MV-4-11 (cell line): ENCODE data around the gene DSG3.

Experiments used
- DNase-seq: peaks from one replicate; lab custom pipeline; 2025; lab: John Stamatoyannopoulos, UW

Gene DSG3

GRCh38 chr18:31432316-31432715 is 15.2 kb upstream of the DSG3 start:
- DNase-seq: no peak

- no peak for DNase-seq
These were observed 10.7 kb upstream of the DSG3 start for GRCh38 chr18:31436825-31437224.

DNA sequence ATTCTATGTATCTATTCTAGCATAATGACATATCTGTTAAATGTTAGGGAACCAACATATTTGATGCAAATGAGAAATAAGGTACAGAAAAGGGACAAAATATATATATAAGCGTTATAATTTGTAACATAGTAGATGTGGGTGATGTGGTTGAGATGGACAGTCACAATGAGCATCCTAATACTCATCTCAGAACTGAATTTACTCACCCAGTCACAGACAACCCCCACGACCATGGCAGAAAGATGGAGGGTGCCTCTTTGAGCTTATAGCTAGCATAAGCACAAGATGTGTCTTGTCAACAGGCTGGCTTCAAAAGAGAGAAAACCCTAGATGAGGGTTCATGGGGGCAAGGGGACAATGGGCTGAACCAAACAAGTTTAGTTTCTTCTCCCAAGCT is 9.1 kb upstream of the DSG3 start:
- DNase-seq: no peak

DNA sequence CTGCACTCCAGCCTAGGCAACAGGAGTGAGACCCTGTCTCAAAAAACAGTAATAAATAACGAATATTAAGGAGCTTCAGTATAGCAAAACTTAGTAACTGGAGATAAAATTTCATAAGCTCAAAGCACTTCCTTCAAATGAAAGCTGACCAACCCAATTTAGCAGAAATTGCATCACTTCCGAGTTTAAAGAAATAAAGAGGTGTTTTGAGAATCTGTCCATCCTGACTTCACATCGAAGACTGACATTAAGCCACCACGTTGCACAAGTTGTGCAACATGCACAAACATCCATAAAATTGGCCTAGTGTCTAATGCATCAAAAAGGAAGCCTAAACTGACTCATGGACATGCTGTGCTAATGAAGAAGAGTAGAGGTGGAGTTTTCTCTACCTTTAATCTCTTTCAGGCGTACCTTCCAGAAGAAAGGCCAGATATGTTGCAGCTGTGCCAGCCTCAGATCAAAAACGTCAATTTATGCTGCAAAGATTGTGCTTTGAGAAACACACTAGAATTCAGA is 7.7 kb upstream of the DSG3 start:
- peak; percentile 48 for DNase-seq

DNA sequence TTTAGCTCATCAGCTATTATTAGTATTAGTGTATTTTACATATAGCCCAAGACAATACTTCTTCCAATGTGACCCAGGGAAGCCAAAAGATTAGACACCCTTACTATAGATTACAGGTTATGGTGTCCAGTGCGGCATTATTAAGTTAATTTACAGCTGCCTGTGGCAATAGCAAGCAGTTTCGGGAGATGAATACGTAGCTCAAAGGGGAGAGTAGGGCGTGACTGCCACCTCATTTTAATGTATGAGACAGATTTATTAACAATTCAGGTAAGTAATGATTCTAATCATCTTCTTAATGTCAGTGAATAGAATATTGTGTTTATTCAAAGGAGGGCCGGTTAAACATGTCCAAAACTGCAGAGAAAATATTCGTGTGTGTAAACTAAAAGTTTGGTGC is 6.8 kb upstream of the DSG3 start:
- no peak for DNase-seq

DNA sequence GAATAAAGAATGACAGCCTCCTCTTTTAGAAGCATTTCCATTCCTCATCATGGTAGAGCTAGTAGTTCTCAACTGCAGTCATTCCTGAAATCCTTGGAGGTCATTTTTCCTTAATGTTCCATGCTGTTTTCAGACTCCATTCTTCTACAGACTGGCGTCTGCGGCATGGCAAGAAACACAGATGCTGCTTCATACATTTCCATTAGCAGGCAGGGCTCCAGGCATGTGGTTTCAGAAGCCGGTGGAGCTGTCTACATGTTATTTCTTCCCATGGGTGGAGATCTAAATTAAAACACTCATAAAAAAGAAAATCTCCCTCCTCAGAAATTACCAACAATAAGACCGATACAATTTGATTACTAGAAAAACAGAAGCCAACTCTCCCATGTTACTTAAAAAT is 6.0 kb upstream of the DSG3 start:
- DNase-seq: no peak

- no peak for DNase-seq
These were observed 3.4 kb upstream of the DSG3 start for GRCh38 chr18:31444142-31444541.

GRCh38 chr18:31445908-31446307 is 1.6 kb upstream of the DSG3 start:
- DNase-seq: no peak

- no peak for DNase-seq
These were observed 687 bp upstream of the DSG3 start for GRCh38 chr18:31446854-31447253.

DNA sequence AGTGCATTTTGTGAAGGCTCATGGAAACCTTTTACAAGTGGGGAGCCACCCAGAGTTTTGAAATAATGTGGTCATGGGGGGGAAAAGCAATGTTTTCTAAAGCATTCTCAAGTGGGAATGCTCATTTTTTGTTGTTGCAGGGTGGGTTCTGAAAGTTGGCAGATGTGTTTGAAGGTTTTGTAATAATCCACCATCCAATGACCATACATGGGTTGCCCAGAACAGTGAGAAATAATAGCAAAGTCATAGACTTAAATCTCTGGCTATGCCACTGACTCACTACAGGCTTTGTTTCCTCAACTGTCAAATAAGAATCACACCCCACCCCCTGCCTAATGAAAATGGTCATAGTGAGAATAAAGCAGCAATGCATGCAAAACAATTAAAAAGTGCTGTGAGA is 2.9 kb downstream of the DSG3 start:
- DNase-seq: no peak

- no peak for DNase-seq
These were observed 4.1 kb downstream of the DSG3 start for GRCh38 chr18:31451625-31452024.

DNA sequence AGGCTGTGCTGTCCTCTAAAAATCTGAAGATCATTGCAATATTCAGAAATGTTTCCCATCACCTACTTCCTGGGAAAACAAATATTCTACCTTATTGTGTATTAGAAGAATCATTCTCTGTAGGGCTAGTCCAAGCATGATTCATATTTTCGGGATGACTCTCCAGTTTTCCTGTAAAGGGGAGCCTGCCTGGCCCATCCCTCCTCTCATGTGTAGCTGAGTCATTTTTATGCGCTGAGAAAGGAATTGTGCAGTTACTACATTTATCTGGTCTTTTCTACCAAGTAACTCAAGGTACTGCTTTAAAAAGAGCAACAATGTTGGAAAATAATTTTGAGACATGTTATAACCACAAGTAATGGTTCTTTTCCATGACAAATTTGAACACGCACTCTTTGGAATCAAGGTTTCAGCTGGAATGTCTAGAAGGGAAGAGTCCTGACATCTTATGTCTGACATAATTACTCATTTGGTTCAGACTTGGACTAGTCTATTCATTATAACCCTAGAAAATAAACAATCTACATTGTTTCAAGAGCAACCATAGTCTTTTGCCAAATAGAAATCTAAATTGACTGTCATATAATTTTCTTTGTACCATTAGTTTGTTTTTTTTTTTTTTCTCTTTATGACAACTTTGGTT is 6.6 kb downstream of the DSG3 start:
- DNase-seq: no peak

DNA sequence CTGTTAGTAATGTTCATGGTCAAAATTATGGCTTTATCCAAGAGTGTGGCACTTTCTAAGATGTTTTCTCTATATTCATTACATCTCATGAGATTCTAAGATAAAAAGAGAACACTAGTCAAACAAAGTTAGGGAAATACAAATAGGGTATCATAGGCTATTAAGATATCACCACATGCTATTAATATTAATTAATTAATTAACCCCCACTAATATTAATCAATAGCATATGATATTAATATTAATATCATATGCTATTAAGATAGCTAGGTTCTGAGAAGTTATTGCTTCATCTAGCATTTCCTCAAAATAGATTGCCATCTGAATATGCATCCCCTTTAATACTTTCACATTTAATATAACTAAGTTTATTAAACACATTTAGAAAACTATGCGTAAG is 22.1 kb downstream of the DSG3 start:
- no peak for DNase-seq

DNA sequence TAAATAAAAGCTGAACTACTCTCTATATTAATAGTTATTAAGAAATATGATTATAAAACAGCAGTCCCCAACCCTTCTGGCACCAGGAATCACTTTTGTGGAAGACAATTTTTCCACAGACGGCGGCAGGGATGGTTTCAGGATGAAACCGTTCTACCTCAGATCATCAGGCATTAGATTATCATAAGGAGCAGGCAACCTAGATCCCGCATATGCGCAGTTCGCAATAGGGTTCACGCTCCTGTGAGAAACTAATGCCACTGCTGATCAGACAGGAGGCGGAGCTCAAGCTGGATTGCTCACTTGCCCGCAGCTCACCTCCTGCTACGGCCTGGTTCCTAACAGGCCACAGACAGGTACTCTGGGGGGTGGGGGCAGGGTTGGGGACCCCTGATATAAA is 31.1 kb downstream of the DSG3 start:
- DNase-seq: no peak

- no peak for DNase-seq
These were observed 34.5 kb downstream of the DSG3 start for GRCh38 chr18:31482051-31482450.

DNA sequence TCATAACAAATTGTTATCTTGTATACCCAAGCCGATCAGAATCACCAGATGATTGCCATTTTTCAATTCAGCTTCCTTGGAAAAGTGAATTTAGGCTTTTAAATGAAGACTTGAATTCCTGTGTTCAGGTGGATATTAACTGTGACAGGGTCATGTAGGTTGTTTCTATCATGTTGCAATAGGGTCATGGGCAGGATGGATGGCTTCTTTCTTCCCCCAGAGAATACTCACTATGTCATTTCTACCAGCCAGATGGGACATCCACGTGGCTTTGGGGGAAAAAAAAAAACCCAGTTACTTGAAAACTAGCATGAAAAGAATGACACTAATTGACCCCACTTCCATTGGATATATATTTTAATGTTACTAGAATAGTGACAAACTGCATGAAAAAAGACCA is 35.9 kb downstream of the DSG3 start:
- DNase-seq: no peak

- DNase-seq: no peak
These were observed 36.9 kb downstream of the DSG3 start for GRCh38 chr18:31484461-31484860.

DNA sequence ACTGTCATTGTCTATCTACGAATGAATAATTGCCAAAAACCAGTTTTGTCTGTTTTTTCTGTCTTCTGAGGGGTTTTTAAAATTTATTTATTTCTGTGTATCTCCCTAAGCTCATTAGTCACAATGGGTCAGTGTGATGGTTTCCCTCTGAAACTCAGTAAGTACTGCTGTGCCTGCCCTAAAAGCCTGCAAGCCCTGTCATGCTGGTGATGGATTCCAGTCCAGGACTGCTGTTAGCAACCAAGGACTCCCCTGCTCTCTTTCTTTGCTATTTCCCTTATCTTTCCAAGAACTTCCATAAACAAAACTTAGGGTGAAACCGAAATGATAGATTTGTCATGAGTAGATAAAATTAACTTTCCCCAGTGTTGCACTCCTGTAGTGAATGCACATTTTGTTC is 38.6 kb downstream of the DSG3 start:
- DNase-seq: no peak

- no peak for DNase-seq
These were observed 39.9 kb downstream of the DSG3 start for GRCh38 chr18:31487246-31488015.

DNA sequence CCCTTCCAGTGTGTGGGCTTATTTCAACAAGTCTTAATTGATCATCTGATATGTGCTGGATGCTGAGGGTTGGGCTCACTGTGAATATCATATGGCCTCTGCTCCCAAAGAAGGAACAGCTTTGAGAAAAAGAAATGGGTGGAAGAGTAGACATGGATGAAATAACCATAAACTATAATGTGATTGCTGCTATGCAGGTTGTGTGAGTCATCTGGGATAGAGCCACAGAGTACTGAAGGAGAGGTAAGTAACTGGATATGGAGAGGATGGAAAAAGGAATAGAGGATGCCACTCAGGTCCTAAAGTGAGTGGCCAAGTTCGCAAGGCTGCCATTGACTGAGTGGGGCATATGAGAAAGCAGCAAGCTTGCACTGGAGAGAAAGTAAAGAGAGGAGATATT is 41.8 kb downstream of the DSG3 start:
- no peak for DNase-seq

- no peak for DNase-seq
These were observed 42.8 kb downstream of the DSG3 start for GRCh38 chr18:31490387-31490786.

DNA sequence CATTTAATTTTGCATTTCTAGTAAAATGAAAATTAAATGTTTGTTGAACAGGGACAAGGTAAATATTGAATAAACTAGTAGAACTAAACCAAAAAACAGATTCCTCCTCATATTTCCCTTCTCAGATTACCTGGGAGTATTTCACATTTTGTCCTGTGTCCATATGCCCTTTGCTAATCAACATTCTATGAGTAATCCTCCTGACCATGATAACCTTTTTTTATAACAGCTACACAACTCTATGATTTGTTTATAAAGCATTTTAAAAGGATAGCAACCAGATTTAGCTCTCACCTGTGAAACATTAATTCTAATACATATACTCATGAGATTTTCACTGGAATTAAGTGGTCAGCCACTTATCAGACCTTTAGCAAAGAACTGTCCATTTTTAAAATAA is 43.3 kb downstream of the DSG3 start:
- DNase-seq: no peak

GRCh38 chr18:31491586-31491985 is 44.0 kb downstream of the DSG3 start:
- no peak for DNase-seq

- no peak for DNase-seq
These were observed 45.1 kb downstream of the DSG3 start for GRCh38 chr18:31492671-31493070.
